Fibroblast of lung (primary cell): ENCODE results near the gene CES2.
"Not testable (repeated sequence)": the region's sequence is repeated elsewhere in the genome, so short reads cannot be mapped to it uniquely, and the experiment has no call there.

Source experiments
- CTCF ChIP-seq, 2 donors: IDR thresholded peaks in 1 of 2; conservative IDR thresholded peaks in 1 of 2; 1 replicate in 1 of 2; 2 replicates in 1 of 2; pipeline ENCODE4 v1.5.1; 2011 to 2012; ENCODE audit warnings: low read length in 2 of 2, control low read depth in 1 of 2, inconsistent platforms in 1 of 2, low read depth in 1 of 2, mild to moderate bottlenecking in 1 of 2
- EZH2 ChIP-seq: IDR thresholded peaks from 2 replicates; pipeline ENCODE4 v1.5.1; 2012; ENCODE audit warnings: low read length, control low read depth, mild to moderate bottlenecking; ENCODE audit errors: missing control alignments

GRCh38 chr16:66993558-66993957 lies 58.2 kb downstream of the CES2 start:
- not testable (repeated sequence) for TF ChIP-seq CTCF (conservative IDR thresholded peaks at IDR 0.05 in 1 of 2, IDR thresholded peaks at IDR 0.05 in 1 of 2; ENCODE audit: low read depth in 1 of 2, low read length in 2 of 2); EZH2
